Esophagus muscularis mucosa (tissue), 4 donors: ENCODE measurements around the gene SNX8. TPM values are rescaled to one million over a fixed set of nuclear protein-coding genes. Genes with fewer than 3 reads are reported as not detected.

Experiments
- DNase-seq: peaks from one replicate; pipeline ENCODE4 v3.0.0-alpha.2; 2017; ENCODE audit errors: extremely low spot score
- H3K27ac ChIP-seq, 4 donors: fragments of 200-600 bp; sonication (generic); replicated peaks in 1 of 4; 1 replicate in 3 of 4; 2 replicates in 1 of 4; pipeline ENCODE4 v1.5.1; 2016 to 2019; ENCODE audit warnings: mild to moderate bottlenecking in 1 of 4
- H3K27me3 ChIP-seq, 4 donors: fragments of 200-600 bp; sonication (generic); one replicate each; pipeline versions ENCODE4 v1.5.1 to v1.6.0; 2016 to 2019
- H3K36me3 ChIP-seq, 4 donors: fragments of 200-600 bp; sonication (generic); one replicate each; pipeline ENCODE4 v1.5.1; 2016 to 2019
- H3K4me1 ChIP-seq, 4 donors: fragments of 200-600 bp; sonication (generic); one replicate each; pipeline ENCODE4 v1.5.1; 2016 to 2019
- H3K4me3 ChIP-seq, 4 donors: fragments of 200-600 bp; sonication (generic); 1 replicate in 2 of 4; 2 replicates in 2 of 4; pipeline ENCODE4 v1.5.1; 2016 to 2019; ENCODE audit warnings: mild to moderate bottlenecking in 4 of 4, moderate library complexity in 1 of 4
- H3K9me3 ChIP-seq, 4 donors: fragments of 200-600 bp; sonication (generic); 1 replicate in 3 of 4; 2 replicates in 1 of 4; pipeline ENCODE4 v1.5.1; 2016 to 2019
- CTCF ChIP-seq, 3 experiments: fragments of 200-600 bp in 2 of 3; fragments of 450-650 bp in 1 of 3; sonication (generic) in 2 of 3; IDR thresholded peaks; one replicate each; pipeline ENCODE4 v1.5.1; 2017 to 2019; ENCODE audit warnings: antibody characterized with exemption in 3 of 3, mild to moderate bottlenecking in 2 of 3, moderate library complexity in 1 of 3
- EP300 ChIP-seq: sonication (generic); formaldehyde crosslinking; IDR thresholded peaks from one replicate; pipeline ENCODE4 v1.6.1; 2017; ENCODE audit warnings: antibody characterized with exemption
- POLR2A ChIP-seq: fragments of 450-650 bp; IDR thresholded peaks from one replicate; pipeline ENCODE4 v1.6.1; 2017; ENCODE audit warnings: antibody characterized with exemption, moderate library complexity, mild to moderate bottlenecking, low read depth
- POLR2AphosphoS5 ChIP-seq, 2 donors: sonication (generic); formaldehyde crosslinking; IDR thresholded peaks; one replicate each; pipeline ENCODE4 v1.6.1; 2017; ENCODE audit warnings: antibody characterized with exemption in 2 of 2
- WGBS: methylation state at CpG from one replicate; pipeline ENCODE4 v1.1.5; 2018; 5-methylcytosine and 5-hydroxymethylcytosine counted together
- intact Hi-C: fragments of 100-400 bp; cut with DNase I; formaldehyde crosslinking; loops from one replicate; pipeline ENCODE4 v1.15.1; 2023
- total RNA-seq, 4 donors: library from RNA; depleted of rRNA; stranded (reverse); fragments of >200 nt; gene quantifications; one replicate each; pipeline versions ENCODE4 v1.1.0 to v1.2.1, GENCODE V29; 2016

Gene SNX8
- total RNA-seq, 4 donors from 2014 or later, result 6.8 to 9.9 (median 8.7) TPM

- no peak for TF ChIP-seq EP300
- no peak for TF ChIP-seq POLR2AphosphoS5 (IDR thresholded peaks at IDR 0.05)
- no peak for TF ChIP-seq POLR2A
- TF ChIP-seq CTCF (IDR thresholded peaks at IDR 0.05), result no peak
- Histone ChIP-seq H3K4me1 (peaks cover 5 to 20% (median 17%) of the 10 kb centered on the region in 4 donors), H3K36me3 (peaks cover 36 to 68% (median 63%) of the 10 kb centered on the region in 4 donors), H3K4me3 (no peak overlapping the region), H3K9me3 (no peaks in the 10 kb centered on the region), H3K27me3 (no peaks in the 10 kb centered on the region), H3K27ac (no peak overlapping the region)
- DNase-seq, result no peak
- 79% methylated on average over 6 of the region's 8 CpGs for WGBS
- intact Hi-C loops, result loop anchor here (1.0 to 5.0 kb wide), 3 partner anchors 53 to 543 kb away; no protein-coding TSS in a partner anchor
These were observed 104.3 kb downstream of the SNX8 start for GRCh38 chr7:2209961-2210323.

GRCh38 chr7:2209146-2209960, 104.9 kb downstream of the SNX8 start:
- WGBS, result 63% methylated on average over 9 of the region's 21 CpGs
- no peaks in the 10 kb centered on the region for H3K27me3 ChIP-seq
- intact Hi-C loops, result loop anchor here (1.0 to 5.0 kb wide), 2 partner anchors 52 to 105 kb away; no protein-coding TSS in a partner anchor
- no peak for TF ChIP-seq EP300
- no peak for TF ChIP-seq POLR2AphosphoS5 (IDR thresholded peaks at IDR 0.05)
- no peak for TF ChIP-seq POLR2A
- TF ChIP-seq CTCF (IDR thresholded peaks at IDR 0.05), result peak; percentile 77 to 85 (median 78)
- peaks cover 6 to 26% (median 22%) of the 10 kb centered on the region in 4 donors for H3K4me1 ChIP-seq
- DNase-seq, result no peak
- peaks cover 30 to 62% (median 58%) of the 10 kb centered on the region in 4 donors for H3K36me3 ChIP-seq
- no peaks in the 10 kb centered on the region for H3K9me3 ChIP-seq
- H3K4me3 ChIP-seq, result no peak overlapping the region
- H3K27ac ChIP-seq, result no peak overlapping the region

- H3K36me3 ChIP-seq, result peaks cover 26 to 56% (median 52%) of the 10 kb centered on the region in 4 donors
- no peak for DNase-seq
- no peak overlapping the region for H3K4me3 ChIP-seq
- no peaks in the 10 kb centered on the region for H3K9me3 ChIP-seq
- H3K27ac ChIP-seq, result no peak overlapping the region
- TF ChIP-seq POLR2A (no peak), POLR2AphosphoS5 (IDR thresholded peaks at IDR 0.05) (no peak), EP300 (no peak), CTCF (IDR thresholded peaks at IDR 0.05) (no peak)
- intact Hi-C loops, result loop anchor here (1.0 to 5.0 kb wide), 2 partner anchors 51 to 104 kb away; no protein-coding TSS in a partner anchor
- H3K4me1 ChIP-seq, result peaks cover 10 to 32% (median 29%) of the 10 kb centered on the region in 4 donors
- WGBS, result 89% methylated on average over 16 of the region's 16 CpGs
- H3K27me3 ChIP-seq, result no peaks in the 10 kb centered on the region
These were observed 105.5 kb downstream of the SNX8 start for GRCh38 chr7:2208712-2209111.

- H3K27ac ChIP-seq, result peak overlapping the region in 2 of 4 donors; percentile 23 to 54
- no peaks in the 10 kb centered on the region for H3K27me3 ChIP-seq
- TF ChIP-seq POLR2AphosphoS5 (IDR thresholded peaks at IDR 0.05) (no peak), CTCF (IDR thresholded peaks at IDR 0.05) (no peak), EP300 (no peak), POLR2A (no peak)
- WGBS, result 81% methylated on average over 16 of the region's 16 CpGs
- no peak overlapping the region for H3K4me3 ChIP-seq
- H3K9me3 ChIP-seq, result no peaks in the 10 kb centered on the region
- intact Hi-C loops, result loop anchor here (5.0 kb wide), 1 partner anchor 48 kb away; no protein-coding TSS in a partner anchor
- peaks cover 15 to 44% (median 42%) of the 10 kb centered on the region in 4 donors for H3K4me1 ChIP-seq
- DNase-seq, result no peak
- H3K36me3 ChIP-seq, result peaks cover 2 to 42% (median 32%) of the 10 kb centered on the region in 4 donors
These were observed 109.0 kb downstream of the SNX8 start for GRCh38 chr7:2205036-2205780.
